ENCODE measurements around the gene ZNF273. TPM values are rescaled to one million over a fixed set of nuclear protein-coding genes. Genes with fewer than 3 reads are reported as not detected.
"Not testable (repeated sequence)": the region's sequence is repeated elsewhere in the genome, so short reads cannot be mapped to it uniquely, and the experiment has no call there.

The ZNF273 gene
- total RNA-seq, 3 donors from 2014 or later = 6.9 to 21.7 (median 18.0) TPM

- intact Hi-C loops (cut with DNase I; ENCODE audit: low total_unique reads) = no loop called here
- H3K27ac ChIP-seq = peak overlapping the region in 1 of 2 donors; percentile 21
Observed at GRCh38 chr7:64947252-64948000, 44.4 kb downstream of the ZNF273 start.

DNA sequence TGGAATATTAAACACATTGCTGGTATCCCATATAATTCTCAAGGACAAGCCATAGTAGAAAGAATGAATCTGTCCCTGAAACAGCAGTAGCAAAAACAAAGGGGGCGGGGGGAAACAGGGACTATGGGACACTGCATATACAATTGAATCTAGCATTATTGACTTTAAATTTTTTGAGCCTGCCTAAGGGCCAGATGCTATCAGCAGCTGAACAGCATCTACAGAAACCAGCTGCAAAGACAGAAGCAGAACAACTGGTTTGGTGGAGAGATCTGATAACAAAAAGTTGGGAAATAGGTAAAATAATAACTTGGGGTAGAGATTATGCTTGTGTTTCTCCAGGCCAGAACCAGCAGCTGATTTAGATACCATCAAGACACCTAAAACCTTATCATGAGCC lies 45.7 kb downstream of the ZNF273 start:
- H3K36me3 ChIP-seq; DNase-seq (ENCODE audit: low spot score in 2 of 2); H3K9me3 ChIP-seq; H3K27me3 ChIP-seq; H3K4me3 ChIP-seq; intact Hi-C loops (cut with DNase I; ENCODE audit: low total_unique reads); H3K4me1 ChIP-seq; H3K27ac ChIP-seq: not testable (repeated sequence)

More at GRCh38 chr7:64947252-64948000, 44.4 kb downstream of the ZNF273 start:
- H3K4me3 ChIP-seq = peak overlapping the region; percentile 29 to 78 (median 58)
- no peak for DNase-seq (ENCODE audit: low spot score in 2 of 2)
- no peaks in the 10 kb centered on the region for H3K36me3 ChIP-seq
- no peaks in the 10 kb centered on the region for H3K9me3 ChIP-seq
- no peak for TF ChIP-seq POLR2AphosphoS5 (IDR thresholded peaks at IDR 0.05)
- no peak for TF ChIP-seq CTCF (IDR thresholded peaks at IDR 0.05)
- no peak for TF ChIP-seq POLR2A (IDR thresholded peaks at IDR 0.05)
- H3K4me1 ChIP-seq = peaks cover 0 to 5% of the 10 kb centered on the region in 2 donors
- no peaks in the 10 kb centered on the region for H3K27me3 ChIP-seq

- H3K9me3 ChIP-seq; H3K4me1 ChIP-seq; H3K27me3 ChIP-seq; intact Hi-C loops (cut with DNase I; ENCODE audit: low total_unique reads); H3K36me3 ChIP-seq: not testable (repeated sequence)
- peak in 1 of 2 donors; percentile 76 for DNase-seq (ENCODE audit: low spot score in 2 of 2)
- Histone ChIP-seq H3K27ac (peak overlapping the region in 1 of 2 donors; percentile 67), H3K4me3 (peak overlapping the region in 1 of 3 donors; percentile 7)
Observed at GRCh38 chr7:64950673-64951072, 47.6 kb downstream of the ZNF273 start.

DNA sequence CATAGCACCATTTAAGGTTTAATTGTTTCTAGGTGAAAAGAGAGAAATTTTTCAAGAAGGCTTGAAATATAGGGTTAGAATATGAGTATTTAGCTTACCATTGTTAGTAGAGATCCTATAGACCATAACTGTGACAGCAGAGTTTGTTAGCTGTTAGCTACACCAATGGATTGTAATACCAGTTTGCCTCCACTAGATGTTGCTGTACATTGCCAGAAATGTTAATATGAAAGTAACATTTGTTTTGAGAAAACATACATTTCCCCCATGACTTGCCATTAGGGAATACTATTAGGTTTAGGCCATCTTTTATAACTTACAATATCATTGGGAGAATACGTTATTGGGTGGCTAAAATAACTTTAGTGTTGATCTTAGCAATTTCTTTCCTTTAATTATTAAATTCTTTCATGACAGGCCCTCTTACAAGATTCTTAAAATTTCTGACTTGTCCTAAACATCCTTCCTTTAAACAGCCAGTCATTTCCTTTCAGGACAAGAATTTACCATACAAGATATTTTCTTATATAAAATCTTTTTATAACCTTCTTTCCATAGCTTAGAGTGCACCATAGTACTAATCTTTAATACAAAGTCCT lies 48.3 kb downstream of the ZNF273 start:
- intact Hi-C loops (cut with DNase I; ENCODE audit: low total_unique reads) = no loop called here

GRCh38 chr7:64959072-64959747 lies 56.1 kb downstream of the ZNF273 start:
- no peaks in the 10 kb centered on the region for H3K36me3 ChIP-seq
- no peak for TF ChIP-seq CTCF (IDR thresholded peaks at IDR 0.05)
- TF ChIP-seq POLR2AphosphoS5 (IDR thresholded peaks at IDR 0.05) = no peak
- no peak for TF ChIP-seq POLR2A (IDR thresholded peaks at IDR 0.05)
- H3K4me3 ChIP-seq = no peak overlapping the region
- H3K4me1 ChIP-seq = no peaks in the 10 kb centered on the region
- no peaks in the 10 kb centered on the region for H3K9me3 ChIP-seq
- H3K27me3 ChIP-seq = no peaks in the 10 kb centered on the region
- no peak overlapping the region for H3K27ac ChIP-seq
- DNase-seq (ENCODE audit: low spot score in 2 of 2) = no peak
- intact Hi-C loops (cut with DNase I; ENCODE audit: low total_unique reads) = no loop called here

More for the DNA sequence above, 48.3 kb downstream of the ZNF273 start:
- H3K4me3 ChIP-seq = no peak overlapping the region
- peak overlapping the region in 1 of 2 donors; percentile 67 for H3K27ac ChIP-seq
- peak; percentile 56 to 89 (median 77) for TF ChIP-seq CTCF (IDR thresholded peaks at IDR 0.05)
- no peak for TF ChIP-seq POLR2A (IDR thresholded peaks at IDR 0.05)
- no peak for TF ChIP-seq POLR2AphosphoS5 (IDR thresholded peaks at IDR 0.05)
- H3K27me3 ChIP-seq = no peaks in the 10 kb centered on the region
- H3K36me3 ChIP-seq = no peaks in the 10 kb centered on the region
- H3K4me1 ChIP-seq = peaks cover 0 to 5% of the 10 kb centered on the region in 2 donors
- DNase-seq (ENCODE audit: low spot score in 2 of 2) = no peak
- H3K9me3 ChIP-seq = no peaks in the 10 kb centered on the region

- Histone ChIP-seq H3K27me3 (no peaks in the 10 kb centered on the region), H3K4me1 (no peaks in the 10 kb centered on the region), H3K27ac (no peak overlapping the region), H3K4me3 (no peak overlapping the region), H3K9me3 (peaks cover 0 to 7% of the 10 kb centered on the region in 2 donors), H3K36me3 (no peaks in the 10 kb centered on the region)
- DNase-seq (ENCODE audit: low spot score in 2 of 2) = no peak
- TF ChIP-seq CTCF (IDR thresholded peaks at IDR 0.05) (no peak), POLR2A (IDR thresholded peaks at IDR 0.05) (no peak), POLR2AphosphoS5 (IDR thresholded peaks at IDR 0.05) (no peak)
- intact Hi-C loops (cut with DNase I; ENCODE audit: low total_unique reads) = no loop called here
Observed at GRCh38 chr7:64965594-64965993, 62.5 kb downstream of the ZNF273 start.

Measured in breast epithelium (tissue), 4 donors.